ENCODE measurements around the gene EHMT1.

GRCh38 chr9:137716694-137717287, 98.0 kb downstream of the EHMT1 start:
- TF ChIP-seq POLR2AphosphoS5 (IDR thresholded peaks at IDR 0.05; ENCODE audit: low read depth) (no peak), CTCF (IDR thresholded peaks at IDR 0.05; ENCODE audit: insufficient read depth, low read length) (no peak), REST (IDR thresholded peaks at IDR 0.05; ENCODE audit: insufficient replicate concordance, low read depth) (no peak), GABPA (IDR thresholded peaks at IDR 0.05; ENCODE audit: low read depth) (no peak)
